HT-29 (cell line): ENCODE data around the gene SV2B. TPM values are rescaled to one million over a fixed set of nuclear protein-coding genes. Genes with fewer than 3 reads are reported as not detected.

Experiments used
- DNase-seq: peaks from one replicate; pipeline ENCODE4 v3.0.0-alpha.2; 2015; ENCODE audit warnings: low spot score
- total RNA-seq: library from RNA; depleted of rRNA; stranded (reverse); fragments of >200 nt; shearing (Covaris generic); gene quantifications from 2 replicates; pipeline ENCODE4 v1.2.3, GENCODE V29; 2014

SV2B gene
- total RNA-seq, 1 experiment from 2014 or later, result not detected

DNA sequence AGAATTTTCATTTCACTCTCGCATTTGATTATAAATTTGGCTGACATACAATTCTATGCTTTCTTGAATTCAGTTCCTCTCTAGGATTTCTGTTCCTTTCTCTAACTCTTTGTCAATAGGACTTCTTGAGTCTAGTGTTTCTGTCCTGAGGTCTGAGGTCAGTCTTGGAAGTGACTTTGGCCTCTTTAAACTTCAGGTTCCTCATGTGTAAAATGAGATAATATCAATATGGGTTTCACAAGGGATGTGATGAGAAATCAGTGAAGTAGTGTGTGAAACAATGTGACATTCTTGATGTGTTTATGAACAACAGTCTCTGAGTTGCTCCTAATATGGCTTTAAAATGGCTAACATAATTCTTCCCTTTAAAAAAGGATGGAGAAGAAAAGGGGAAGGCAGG, 92.2 kb downstream of the SV2B start:
- DNase-seq, result no peak

DNA sequence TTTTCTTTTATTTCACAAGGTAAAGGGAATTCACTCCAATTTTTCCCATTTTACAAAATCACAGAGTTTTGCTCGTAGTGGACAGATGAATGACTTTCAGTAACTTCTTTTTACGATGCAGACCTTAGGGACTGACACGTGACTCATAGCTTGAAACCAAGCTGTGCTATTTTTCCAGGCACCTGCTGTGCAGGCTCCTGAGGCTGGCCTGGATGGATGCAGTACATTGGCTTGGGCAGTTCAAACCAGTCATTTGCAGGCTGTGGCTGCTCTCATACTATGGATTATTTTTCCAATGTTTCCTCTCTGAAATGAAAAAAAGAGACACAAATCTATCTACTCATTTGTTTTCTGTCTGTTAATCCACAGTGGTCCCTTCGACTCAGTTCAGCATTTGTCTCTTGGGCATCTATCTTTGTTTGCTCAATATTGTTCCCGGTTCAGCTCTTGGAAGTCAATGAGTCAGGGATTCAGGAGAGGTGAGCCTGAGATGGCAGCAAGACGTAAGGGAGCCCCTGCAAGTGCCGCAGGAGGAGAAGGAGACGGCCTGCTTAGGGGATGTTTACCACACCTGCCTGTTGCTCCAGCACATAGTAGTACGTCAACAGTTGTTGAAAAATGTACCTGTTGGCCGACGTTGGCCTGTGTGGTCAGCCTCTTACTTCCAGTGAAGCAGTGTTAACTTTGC, 92.8 kb downstream of the SV2B start:
- no peak for DNase-seq

DNA sequence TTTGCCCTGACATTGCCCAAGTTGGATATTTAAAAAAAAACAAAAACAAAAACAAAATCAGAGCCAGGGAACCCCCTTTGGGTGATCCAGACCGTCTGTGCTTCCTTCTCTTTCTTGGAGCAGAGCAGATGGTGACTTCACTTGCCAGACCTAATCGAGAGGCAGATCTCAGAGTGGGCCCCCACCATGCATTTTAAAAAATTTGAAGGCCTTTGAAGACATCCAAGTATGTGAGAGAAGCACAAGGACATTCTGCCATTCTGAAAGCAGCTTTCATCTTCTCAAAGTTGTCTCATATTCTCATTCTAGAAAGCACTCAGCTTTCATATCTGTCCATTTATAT, 93.3 kb downstream of the SV2B start:
- no peak for DNase-seq

GRCh38 chr15:91196127-91196526, 96.1 kb downstream of the SV2B start:
- DNase-seq, result no peak

- DNase-seq, result no peak
Observed at GRCh38 chr15:91196768-91197167, 96.7 kb downstream of the SV2B start.

GRCh38 chr15:91199511-91199910, 99.5 kb downstream of the SV2B start:
- DNase-seq, result no peak

DNA sequence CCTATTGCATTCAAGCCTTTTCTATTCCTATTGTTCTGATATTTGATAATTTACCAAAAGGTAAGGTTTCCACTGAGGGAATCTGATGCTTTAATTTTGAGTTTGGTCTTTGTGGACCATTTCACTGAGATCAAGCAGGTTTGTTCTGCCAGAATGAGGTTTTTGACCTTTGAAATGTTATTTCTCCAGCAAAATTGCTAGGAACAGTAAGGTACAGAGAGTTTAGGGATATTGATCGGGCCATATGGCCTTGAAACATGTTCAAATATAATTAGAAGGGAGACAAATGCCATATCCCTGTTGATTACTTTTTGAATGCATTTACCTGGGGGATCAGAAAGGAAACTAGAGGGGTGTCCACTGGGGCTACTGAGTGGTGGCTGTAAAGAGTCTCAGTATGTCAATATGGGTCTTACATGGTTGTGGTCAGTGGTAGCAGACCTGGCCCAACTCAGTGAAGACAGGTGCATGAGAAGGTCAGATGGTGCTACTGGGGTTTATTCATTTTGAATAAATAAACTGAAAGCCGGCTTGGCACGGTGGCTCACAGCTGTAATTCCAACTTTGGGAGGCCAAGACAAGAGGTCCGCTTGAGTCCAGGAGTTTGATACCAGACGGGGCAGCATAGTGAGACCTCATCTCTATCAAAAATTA, 100.2 kb downstream of the SV2B start:
- DNase-seq, result no peak

DNA sequence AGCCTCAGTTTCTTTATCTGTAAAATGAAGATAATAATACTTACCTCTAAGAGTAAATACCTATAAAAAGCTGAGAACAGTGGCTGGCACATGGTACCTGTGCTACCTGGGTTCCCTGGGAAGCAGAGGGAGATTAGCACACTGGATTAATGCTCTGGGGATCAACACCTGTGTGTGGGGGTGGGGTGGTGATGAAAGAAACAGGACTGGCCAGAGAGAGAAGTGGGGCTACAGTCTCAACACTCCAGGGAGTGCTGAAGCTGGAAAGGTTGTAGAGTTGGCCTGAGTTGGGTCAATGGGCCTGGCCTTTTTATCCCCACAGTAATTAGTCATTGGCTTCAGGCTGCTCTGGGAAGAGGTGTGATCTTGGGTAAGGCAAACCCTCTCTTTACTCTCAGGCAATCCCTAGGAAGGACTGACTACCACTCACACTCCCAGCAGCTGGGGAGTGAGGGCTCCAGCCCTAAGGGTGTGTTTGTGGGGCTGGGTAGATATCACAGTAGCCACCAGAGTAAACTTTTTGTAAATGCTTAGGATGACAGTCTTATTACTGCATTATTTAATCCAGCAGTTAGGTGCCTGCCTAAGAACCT, 102.5 kb downstream of the SV2B start:
- no peak for DNase-seq

DNA sequence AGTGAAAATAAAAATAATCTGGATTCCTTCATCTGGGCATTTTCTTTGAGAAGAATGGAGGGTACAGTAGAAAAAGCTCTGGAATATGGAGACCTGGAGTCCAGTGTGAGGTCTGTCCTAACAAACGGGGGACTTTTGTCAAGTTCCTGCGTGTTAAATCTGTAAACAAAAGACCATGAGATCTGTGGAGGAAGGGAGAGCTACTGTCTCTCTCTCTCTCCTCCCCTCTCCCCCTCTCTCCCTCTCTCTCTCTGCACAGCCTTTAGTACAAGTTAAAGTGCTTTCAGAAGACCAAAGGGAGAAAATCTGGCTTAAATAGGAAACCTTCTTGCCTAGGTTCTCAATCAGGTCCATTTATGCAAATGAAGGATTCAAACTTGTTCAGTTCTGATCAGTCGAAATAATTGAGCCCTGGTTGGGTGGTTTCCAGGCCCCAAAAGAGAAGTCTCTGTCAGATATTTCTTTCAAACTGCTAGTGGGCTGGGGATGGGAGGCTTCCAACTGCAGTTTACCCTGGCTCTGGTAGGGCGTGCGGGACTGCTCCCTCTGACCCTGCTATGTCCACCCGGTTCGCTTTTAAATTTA, 103.7 kb downstream of the SV2B start:
- DNase-seq, result no peak

GRCh38 chr15:91208371-91208770, 108.3 kb downstream of the SV2B start:
- DNase-seq, result no peak

- DNase-seq, result no peak
Observed at GRCh38 chr15:91209318-91209717, 109.3 kb downstream of the SV2B start.

DNA sequence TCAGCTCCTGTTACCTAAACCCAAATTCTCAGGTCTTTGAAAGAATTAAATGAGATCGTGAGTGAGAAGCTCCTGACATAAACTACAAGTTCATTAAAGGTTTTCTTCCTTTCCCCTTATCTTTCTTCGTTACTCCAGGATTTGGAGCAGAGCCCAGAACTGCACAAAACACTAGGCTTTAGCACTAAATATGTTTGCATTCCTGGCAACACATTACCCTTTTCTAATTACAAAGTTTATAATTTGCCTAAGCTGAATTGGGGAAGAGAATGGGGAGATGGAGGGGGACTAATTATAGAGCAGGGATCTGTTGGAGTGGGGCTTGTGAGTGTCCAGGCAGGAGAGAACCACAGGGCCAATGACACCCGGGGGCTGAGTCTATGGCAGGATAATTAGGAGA, 109.7 kb downstream of the SV2B start:
- no peak for DNase-seq

DNA sequence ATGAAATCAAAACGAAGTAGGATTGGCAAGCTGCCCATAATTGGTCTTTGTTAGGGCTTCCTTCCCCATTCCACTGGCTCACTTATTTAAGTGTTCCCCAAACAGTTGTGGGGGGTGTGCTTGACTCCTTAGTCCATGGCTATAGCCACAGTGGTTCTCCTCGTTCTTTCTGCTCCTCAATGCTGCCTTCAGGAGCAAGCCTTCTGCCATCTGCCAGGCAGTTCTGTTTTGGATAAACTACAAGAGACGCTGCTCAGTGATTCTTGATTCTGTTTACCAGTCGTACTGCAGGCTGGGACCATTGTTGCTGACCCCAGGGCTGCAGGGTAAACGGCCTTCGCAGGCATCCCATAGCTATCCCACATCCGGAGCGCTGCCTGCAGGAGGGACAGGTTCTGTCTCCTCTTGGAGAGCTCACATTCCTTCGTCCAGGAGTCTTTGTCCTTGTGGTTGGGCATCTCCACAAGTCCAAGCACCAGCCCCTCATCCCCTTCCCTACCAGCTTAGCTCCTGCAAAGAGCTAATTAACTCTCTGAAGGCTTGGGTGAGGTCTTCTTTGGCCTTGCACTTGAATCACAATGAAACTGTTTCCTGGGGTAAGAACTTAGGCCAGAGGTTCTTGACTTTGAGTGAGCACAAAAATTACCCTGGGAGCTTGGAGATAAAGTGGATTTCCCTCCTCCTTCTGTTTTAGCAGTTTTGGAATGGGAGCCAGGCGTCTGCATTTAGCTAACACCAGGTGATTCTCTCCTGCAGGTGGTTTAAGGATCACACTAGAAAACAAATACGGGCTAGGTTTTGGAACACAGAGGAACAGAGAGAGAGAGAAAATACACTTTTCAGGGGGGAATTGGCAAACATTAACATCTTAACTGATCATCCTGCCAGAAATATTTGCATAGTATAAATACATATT, 114.9 kb downstream of the SV2B start:
- no peak for DNase-seq

- DNase-seq, result no peak
Observed at GRCh38 chr15:91216000-91216399, 115.9 kb downstream of the SV2B start.

GRCh38 chr15:91219206-91219605, 119.1 kb downstream of the SV2B start:
- DNase-seq, result no peak

DNA sequence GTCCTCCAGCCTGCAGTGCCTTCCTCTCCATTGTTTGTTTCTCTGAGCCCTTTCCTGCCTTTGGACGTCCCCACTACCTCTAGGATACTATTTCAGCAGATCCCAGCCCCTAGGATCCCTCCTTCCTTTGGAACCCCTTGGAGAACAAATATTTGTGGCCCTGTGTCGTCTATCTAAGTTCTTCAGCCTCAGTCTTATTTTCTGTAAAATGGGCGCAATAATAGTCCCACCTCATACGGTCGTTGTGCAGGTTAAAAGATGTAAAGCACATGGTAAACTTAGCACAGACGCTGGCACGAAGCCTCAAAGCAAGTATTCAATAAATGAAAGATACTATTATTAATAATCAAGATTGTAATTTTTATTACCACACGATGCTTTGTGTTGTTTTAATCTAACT, 122.0 kb downstream of the SV2B start:
- no peak for DNase-seq

GRCh38 chr15:91223863-91224262, 123.8 kb downstream of the SV2B start:
- DNase-seq, result no peak

DNA sequence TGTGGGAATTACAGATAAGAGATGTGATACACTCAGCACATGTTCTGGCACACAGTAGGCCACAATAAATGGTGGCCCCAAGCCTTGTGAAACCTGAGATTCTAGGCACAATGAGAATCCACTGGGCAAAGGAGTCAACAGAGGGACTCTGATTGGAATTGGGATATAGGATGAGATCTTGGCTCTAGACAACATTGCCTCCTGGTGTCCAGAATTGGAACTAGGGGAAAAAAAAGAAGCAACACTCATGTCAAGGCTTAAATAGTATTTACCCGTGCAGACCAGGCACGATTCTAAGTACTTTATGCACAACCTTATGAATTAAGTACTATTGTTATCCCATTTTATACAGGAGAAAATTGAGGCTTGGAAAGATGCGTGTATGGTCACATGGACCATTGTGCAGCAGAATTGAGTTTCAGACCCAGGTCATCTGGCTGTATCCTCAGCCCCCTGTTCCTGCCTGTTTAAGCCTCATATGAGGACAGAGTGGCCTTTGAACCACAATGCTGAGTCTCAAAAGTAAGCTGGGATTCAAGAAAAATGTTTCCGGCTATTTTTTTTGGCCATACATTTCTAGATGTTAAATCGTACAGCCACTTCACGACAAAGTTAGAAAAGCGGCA, 124.8 kb downstream of the SV2B start:
- DNase-seq, result peak; percentile 77

- no peak for DNase-seq
Observed at GRCh38 chr15:91225741-91226140, 125.7 kb downstream of the SV2B start.

GRCh38 chr15:91227117-91227516, 127.1 kb downstream of the SV2B start:
- DNase-seq, result no peak

- no peak for DNase-seq
Observed at GRCh38 chr15:91227766-91228165, 127.7 kb downstream of the SV2B start.
